ENCODE results near the gene SLC6A8.

Gene SLC6A8

DNA sequence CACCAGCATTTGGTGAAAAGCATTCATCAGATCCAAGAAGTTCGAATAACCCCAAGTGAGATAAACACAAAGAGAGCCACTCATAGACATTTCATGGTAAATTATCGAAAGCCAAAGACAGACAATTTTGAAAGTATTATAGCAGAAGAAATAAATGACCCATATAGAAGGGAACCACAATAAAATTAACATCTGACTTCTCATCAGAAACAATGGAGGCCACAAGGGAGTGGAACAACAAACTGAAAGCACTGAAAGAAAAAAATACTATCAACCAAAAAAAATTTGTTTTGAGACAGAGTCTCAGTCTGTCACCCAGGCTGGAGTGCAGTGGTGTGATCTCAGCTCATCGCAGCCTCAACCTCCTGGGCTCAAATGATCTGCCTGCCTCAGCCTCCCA lies 28.5 kb upstream of the SLC6A8 start:
- ATAC-seq (replicated peaks) (no peak), DNase-seq (no peak)
- Mint-ChIP-seq H3K9me3 (peaks cover 0 to 5% of the 10 kb centered on the region in 2 donors), H3K4me1 (no peaks in the 10 kb centered on the region), H3K27ac (no peak overlapping the region), H3K36me3 (peaks cover 0 to 1% of the 10 kb centered on the region in 2 donors), H3K27me3 (peaks cover 24 to 31% of the 10 kb centered on the region in 2 donors), H3K4me3 (no peak overlapping the region)

DNA sequence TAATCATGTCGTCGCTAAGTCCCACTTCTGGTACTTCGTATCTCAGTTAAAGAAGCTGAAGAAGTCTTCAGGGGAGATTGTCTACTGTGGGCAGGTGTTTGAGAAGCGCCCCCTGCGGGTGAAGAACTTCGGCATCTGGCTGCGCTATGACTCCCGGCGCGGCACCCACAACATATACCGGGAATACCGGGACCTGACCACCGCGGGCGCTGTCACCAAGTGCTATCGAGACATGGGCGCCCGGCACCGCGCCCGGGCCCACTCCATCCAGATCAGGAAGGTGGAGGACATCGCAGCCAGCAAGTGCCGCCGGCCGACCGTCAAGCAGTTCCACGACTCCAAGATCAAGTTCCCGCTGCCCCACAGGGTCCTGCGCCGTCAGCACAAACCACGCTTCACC lies 25.5 kb upstream of the SLC6A8 start:
- H3K36me3 Mint-ChIP-seq, result peaks cover 0 to 1% of the 10 kb centered on the region in 2 donors
- ATAC-seq (replicated peaks) (no peak), DNase-seq (no peak)
- H3K27me3 Mint-ChIP-seq, result peaks cover 34 to 37% of the 10 kb centered on the region in 2 donors
- no peaks in the 10 kb centered on the region for H3K4me1 Mint-ChIP-seq
- peak overlapping the region; percentile 67 to 76 for H3K4me3 Mint-ChIP-seq
- no peak overlapping the region for H3K27ac Mint-ChIP-seq
- H3K9me3 Mint-ChIP-seq, result peaks cover 0 to 5% of the 10 kb centered on the region in 2 donors

DNA sequence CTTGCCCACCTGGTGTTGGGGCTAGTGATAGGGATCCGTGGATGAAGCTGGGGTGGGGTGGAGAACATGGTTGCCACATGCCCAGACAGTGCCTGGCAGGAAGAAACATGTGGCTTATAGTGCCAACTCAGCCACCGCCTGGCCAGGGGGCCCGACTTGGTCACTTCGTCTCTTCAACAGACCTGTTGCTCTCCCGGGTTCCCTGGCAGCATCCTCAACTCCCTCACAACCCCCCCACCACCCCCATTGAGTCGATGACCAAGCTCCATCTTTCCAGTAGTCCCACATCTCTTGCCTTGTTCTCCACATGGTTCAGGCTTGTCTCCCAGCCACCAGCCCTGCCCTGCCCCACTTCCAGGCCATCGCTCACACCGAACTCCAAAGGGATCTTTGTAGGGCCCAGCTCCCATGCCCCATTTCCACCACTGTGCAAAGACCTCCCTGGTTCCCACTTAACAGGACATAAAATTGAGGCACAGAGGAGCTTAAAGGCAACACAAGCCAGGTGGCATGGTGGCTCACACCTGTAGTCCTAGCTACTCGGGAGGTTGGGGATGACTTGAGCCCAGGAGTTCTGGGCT lies 21.9 kb upstream of the SLC6A8 start:
- Mint-ChIP-seq H3K9me3 (no peaks in the 10 kb centered on the region), H3K4me3 (no peak overlapping the region), H3K4me1 (peaks cover 4 to 8% of the 10 kb centered on the region in 2 donors), H3K27me3 (peaks cover 32 to 40% of the 10 kb centered on the region in 2 donors), H3K27ac (no peak overlapping the region), H3K36me3 (peaks cover 0 to 1% of the 10 kb centered on the region in 2 donors)
- DNase-seq, result no peak
- ATAC-seq (replicated peaks), result no peak

DNA sequence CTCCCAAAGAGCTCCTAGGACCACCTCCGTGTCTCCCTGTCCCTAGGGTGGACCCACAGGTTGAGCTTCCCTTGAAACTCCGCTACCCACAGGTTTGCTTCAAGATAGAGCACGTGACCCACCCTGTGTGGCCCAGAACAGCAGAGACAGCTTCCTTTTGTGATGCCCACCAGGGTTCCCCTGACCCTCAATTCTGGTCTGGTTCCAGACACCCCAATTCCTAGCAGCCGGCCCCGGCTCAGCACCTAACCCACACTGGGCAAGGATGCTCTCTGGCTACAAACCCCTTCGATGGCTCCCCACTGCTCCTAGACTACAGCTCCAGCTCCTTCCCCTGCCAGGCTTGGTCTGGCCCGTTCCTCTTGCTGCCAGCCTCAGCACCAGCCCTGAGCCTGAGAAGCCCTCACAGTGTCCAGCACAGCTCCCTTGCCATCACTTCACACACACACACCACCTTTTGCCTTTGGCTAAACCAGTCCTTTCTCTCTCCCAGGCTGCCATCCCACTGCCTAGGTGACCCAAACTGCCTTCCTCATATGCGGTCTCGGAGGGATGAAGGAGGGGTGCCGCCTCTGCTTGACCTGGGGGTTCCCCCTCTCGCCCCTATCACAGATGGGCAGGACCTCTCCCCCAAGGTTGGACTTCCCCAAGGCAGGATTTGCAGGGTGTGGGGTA lies 20.3 kb upstream of the SLC6A8 start:
- DNase-seq (no peak), ATAC-seq (replicated peaks) (peak; percentile 21 to 36)
- H3K27me3 Mint-ChIP-seq, result peaks cover 30 to 39% of the 10 kb centered on the region in 2 donors
- no peaks in the 10 kb centered on the region for H3K9me3 Mint-ChIP-seq
- peak overlapping the region; percentile 80 to 87 for H3K4me3 Mint-ChIP-seq
- H3K27ac Mint-ChIP-seq, result peak overlapping the region; percentile 51
- H3K4me1 Mint-ChIP-seq, result peaks cover 4 to 8% of the 10 kb centered on the region in 2 donors
- no peaks in the 10 kb centered on the region for H3K36me3 Mint-ChIP-seq

DNA sequence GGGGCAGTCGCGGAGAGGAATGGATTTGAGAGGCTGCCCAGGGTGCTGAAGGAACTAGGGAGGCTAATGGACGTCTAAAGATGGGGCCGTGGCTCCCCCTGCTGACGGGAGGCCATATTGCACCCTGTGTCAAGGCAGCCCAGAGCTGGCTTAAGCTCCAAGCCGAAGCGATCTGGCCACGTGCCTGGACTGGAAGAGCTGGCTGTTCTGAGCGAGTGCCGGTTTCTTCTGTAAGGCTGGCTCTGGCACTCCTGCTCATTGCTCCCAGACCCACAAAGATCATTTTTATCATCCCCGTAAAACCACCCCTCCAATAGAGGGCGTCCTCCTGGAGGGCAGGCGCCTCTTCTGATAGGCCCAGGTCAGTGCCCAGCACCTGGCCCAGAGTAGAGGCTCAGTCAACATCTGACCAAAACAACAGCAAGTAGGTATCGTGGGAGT lies 19.8 kb upstream of the SLC6A8 start:
- no peaks in the 10 kb centered on the region for H3K9me3 Mint-ChIP-seq
- peak overlapping the region; percentile 80 to 87 for H3K4me3 Mint-ChIP-seq
- no peaks in the 10 kb centered on the region for H3K36me3 Mint-ChIP-seq
- DNase-seq (peak; percentile 59), ATAC-seq (replicated peaks) (peak; percentile 82 to 90)
- H3K4me1 Mint-ChIP-seq, result peaks cover 6 to 8% of the 10 kb centered on the region in 2 donors
- H3K27me3 Mint-ChIP-seq, result peaks cover 30 to 39% of the 10 kb centered on the region in 2 donors
- H3K27ac Mint-ChIP-seq, result peak overlapping the region; percentile 51

DNA sequence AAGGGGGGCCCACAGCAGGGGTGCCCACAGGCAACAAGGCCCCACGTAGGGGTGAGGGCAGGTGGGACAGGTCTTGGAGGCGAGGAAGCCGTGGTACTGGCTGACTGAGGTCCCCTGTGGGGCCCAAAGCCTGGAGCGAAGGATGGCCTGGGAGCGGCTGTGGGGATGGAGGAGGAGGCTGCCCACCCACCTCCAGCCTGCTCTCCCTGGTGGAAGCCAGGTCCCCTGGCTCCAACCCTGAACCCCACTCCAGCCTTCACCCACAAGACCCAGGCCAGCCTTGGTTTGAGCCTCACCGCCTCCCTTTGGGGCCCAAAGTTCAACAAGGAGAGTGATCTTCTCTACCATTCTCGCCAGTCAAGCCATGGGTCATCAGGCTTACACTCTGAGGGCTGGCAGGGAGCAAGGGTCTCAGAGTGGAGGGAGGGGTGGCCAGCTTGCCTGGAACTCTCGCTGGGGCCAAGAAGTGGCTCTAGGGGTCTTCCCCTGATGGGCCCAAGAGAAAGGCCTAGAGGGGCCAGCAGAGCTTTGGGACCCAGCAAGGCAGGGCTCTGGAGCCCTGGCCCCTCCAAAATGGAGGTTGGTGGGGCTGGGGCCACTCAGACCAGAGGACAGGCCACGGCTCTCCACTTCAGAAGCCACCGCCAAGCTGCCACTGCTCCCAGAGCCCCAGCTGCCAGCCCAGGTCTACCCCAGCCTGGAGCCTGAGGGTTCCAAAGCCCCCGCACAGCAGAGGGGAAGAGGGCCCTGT lies 19.1 kb upstream of the SLC6A8 start:
- H3K27me3 Mint-ChIP-seq, result peaks cover 34 to 39% of the 10 kb centered on the region in 2 donors
- no peak overlapping the region for H3K4me3 Mint-ChIP-seq
- no peak for DNase-seq
- ATAC-seq (replicated peaks), result no peak
- no peaks in the 10 kb centered on the region for H3K36me3 Mint-ChIP-seq
- no peak overlapping the region for H3K27ac Mint-ChIP-seq
- no peaks in the 10 kb centered on the region for H3K9me3 Mint-ChIP-seq
- H3K4me1 Mint-ChIP-seq, result peaks cover 8% of the 10 kb centered on the region in 2 donors

DNA sequence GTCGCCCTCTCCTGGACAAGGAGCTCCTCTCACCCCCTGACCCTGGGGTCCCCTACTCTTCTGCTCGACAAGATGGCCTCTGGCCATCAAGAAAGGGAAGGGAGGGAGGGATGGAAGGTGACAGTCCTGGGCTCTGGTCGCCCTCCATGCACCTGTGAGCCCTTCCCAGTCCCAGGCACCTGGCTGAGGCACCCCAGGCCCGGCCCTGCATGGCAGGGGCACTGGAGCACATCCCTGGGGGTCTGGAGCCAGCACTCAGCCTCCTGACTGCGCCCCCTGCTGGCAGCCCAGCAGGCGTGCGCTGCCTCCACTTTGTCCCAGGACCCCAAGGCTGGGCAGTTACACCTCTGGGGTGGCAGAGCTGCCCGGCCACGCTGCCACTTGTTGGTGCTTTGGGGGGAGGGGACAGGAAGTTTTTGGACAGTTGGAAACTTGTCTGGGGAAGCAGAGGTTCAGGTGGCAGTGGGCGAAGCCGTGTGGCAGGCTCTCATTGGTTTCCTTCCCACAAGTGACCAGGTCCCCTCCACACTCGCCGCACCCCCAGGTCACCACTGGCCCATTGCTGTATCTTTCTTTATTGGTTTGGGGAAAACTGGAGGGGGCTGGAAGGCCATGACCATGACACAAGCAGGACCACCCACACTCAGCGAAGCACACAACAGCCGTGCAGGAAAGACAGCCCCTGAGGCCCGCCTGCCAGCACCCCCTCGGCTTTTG lies 18.4 kb upstream of the SLC6A8 start:
- H3K4me1 Mint-ChIP-seq, result peaks cover 8 to 11% of the 10 kb centered on the region in 2 donors
- no peak overlapping the region for H3K27ac Mint-ChIP-seq
- peak; percentile 57 for ATAC-seq (replicated peaks)
- H3K27me3 Mint-ChIP-seq, result peaks cover 38 to 45% of the 10 kb centered on the region in 2 donors
- DNase-seq, result no peak
- H3K4me3 Mint-ChIP-seq, result no peak overlapping the region
- H3K9me3 Mint-ChIP-seq, result no peaks in the 10 kb centered on the region
- peaks cover 0 to 2% of the 10 kb centered on the region in 2 donors for H3K36me3 Mint-ChIP-seq

DNA sequence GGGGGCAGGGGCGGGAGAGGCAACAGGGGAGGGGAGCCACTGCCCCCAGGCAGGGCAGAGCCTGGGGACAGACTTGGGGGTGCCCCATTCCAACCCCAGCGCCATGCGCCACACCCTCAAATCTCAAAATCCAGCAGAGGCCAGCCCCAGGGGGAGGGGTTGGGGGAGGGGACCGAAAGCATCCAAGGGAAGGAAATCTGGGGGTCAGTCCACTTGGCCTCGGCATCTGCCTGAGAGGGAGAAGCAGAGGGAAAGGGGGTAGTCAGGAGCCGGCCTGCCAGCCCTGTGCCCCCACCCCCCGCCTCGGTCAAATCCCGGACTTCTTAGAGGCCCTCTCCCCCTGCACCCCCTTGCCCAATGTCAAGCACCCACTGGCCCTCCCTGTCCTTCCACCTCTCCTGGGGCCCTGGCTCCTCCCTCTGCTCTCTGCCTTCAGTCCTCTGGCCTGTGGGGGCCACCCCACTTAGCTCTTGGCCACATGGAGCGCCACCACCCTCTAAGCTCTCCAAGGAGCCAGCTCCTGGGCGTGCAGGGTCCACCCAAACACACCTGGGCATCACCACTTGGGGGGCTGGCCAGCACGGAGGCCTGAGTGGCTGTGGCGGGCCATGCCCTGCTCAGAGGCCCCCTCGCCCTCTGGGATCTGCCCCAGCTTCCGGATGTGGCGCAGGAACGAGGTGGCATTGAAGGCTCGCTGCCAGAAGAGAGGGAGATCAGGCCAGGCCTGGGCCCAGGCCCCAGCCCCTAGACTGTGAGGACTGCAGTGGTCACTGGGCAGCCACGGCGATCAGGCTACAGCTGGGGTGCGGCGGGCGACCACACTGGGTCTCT lies 17.6 kb upstream of the SLC6A8 start:
- Mint-ChIP-seq H3K4me3 (no peak overlapping the region), H3K4me1 (peaks cover 8 to 13% of the 10 kb centered on the region in 2 donors), H3K27me3 (peaks cover 46 to 52% of the 10 kb centered on the region in 2 donors), H3K27ac (no peak overlapping the region), H3K9me3 (no peaks in the 10 kb centered on the region), H3K36me3 (peaks cover 0 to 2% of the 10 kb centered on the region in 2 donors)
- no peak for ATAC-seq (replicated peaks)
- no peak for DNase-seq

DNA sequence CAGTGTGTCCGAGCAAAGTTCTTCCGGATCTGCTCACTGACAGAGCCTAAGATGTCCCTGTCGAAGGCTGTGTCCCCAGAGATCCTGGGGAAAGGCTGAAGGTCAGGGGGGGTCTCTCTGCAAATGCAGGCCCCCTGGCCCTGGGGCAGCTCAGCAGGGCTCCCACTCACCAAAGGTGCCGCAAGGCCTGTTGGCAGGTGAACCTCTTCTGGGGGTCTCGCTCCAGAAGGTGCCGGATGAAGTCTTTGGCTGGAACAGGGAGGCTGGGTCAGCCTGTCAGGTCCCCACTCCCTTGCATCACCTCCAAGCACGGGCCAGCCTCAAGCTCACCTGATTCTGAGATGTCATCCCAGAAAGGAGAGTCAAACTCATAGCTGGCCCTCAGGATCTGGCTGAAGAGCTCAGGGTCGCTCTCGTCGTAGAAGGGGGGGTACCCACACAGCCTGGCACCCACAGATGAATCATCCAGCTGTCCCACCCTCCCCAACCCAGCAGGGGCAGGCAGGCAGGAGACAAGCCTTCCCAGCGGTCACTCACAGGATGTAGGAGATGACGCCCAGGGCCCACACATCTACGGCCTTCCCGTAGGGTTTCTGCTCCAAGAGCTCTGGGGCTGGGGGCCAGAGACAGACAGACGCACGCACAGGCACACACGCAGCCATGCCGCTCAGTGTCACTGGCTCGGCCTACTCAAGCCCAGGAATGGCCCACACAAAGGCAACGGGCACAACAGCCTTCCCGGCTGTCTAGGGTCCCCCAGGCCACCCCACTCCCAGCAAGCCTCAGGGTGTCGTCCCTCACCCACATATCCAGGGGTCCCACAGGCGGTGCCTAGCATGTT lies 16.8 kb upstream of the SLC6A8 start:
- H3K4me1 Mint-ChIP-seq, result peaks cover 8 to 13% of the 10 kb centered on the region in 2 donors
- H3K4me3 Mint-ChIP-seq, result no peak overlapping the region
- H3K27ac Mint-ChIP-seq, result no peak overlapping the region
- no peak for ATAC-seq (replicated peaks)
- H3K36me3 Mint-ChIP-seq, result peaks cover 0 to 2% of the 10 kb centered on the region in 2 donors
- DNase-seq, result no peak
- peaks cover 44 to 51% of the 10 kb centered on the region in 2 donors for H3K27me3 Mint-ChIP-seq
- H3K9me3 Mint-ChIP-seq, result no peaks in the 10 kb centered on the region

DNA sequence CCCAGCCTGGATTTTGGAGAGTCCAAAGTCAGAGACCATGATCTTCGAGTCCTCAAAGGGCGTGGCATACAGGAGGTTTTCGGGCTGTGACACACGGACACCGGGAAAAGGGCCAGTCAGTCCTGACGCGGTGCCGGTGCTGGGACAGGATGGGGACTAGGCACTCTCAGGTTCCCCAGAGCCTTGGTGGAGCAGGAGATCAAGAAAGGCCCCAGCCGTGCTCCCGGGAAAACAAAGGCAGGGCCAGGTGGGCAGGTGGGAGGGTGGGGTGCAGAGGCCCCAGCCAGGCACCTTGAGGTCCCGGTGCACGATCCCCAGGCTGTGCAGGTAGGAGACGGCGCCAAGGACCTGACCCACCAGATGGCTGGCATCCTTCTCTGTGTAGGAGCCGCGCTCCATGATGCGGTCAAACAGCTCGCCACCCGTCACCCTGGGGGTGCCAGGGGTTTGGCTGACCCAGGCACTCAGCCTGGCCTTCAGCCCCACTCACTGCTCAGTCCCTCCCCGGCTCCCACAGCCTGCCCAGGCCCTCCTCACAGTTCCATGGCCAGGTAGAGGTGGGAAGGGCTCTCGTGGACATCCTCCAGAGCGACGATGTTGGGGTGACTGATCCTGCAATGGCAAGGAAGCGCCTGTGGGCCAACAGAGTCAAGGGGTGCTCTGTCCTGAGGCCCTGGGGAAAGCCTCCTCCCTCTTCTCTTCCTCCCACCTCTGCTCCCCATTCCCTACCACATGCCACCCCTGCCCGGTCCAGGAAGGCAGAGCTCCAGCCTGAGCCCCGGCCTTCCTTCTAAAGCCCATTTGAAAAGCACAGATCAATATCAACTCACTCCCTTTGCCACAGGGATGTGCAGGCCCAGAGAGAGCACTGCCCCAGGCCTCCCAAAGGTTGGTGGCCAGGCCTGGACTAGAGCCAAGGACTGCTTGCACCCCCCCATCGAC lies 15.9 kb upstream of the SLC6A8 start:
- H3K9me3 Mint-ChIP-seq, result no peaks in the 10 kb centered on the region
- peaks cover 8 to 13% of the 10 kb centered on the region in 2 donors for H3K4me1 Mint-ChIP-seq
- DNase-seq (no peak), ATAC-seq (replicated peaks) (no peak)
- H3K27ac Mint-ChIP-seq, result no peak overlapping the region
- H3K36me3 Mint-ChIP-seq, result peaks cover 0 to 2% of the 10 kb centered on the region in 2 donors
- H3K4me3 Mint-ChIP-seq, result no peak overlapping the region
- peaks cover 41 to 43% of the 10 kb centered on the region in 2 donors for H3K27me3 Mint-ChIP-seq

DNA sequence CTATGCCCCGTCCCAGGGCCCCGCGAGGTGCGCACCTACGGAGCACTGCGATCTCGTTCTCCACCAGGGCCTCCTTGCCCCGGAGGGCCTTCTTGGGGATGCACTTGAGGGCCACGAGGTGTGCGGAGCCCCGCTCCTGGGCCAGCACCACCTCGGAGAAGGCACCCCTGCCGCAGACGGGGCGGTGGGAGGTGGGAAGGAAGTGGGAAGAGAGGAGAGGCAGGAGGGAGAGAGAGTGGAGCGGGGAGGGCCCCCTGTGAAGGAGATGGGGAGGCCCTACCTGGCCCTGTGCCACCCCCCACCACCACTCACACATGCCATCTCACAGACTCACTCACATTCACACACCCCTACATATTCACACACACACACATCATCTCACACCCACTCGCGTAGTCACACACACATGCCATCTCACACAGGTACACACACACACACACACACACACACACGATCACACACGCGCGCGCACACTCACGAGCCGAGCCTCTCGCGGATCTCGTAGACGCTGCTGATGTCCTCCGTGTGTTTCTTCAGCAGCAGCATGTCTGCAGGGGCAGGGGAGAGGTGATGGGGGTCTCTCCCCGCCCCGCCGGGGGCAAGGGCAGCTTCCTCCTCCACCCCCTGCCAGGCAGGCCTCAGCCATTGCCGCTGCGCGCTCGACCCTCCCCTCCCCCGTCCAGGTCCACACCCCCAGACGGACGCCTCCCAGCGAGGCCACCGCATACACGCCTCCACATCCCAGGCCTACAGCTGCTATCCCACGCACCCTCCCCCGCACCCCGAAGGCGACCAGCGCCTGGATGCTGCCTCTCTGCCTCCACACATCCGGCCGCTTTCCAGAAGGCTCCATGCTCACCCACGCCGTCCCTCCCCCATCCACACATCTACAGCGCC lies 14.9 kb upstream of the SLC6A8 start:
- Mint-ChIP-seq H3K9me3 (no peaks in the 10 kb centered on the region), H3K27ac (peak overlapping the region; percentile 80), H3K4me3 (no peak overlapping the region), H3K4me1 (peaks cover 4 to 9% of the 10 kb centered on the region in 2 donors), H3K36me3 (peaks cover 0 to 2% of the 10 kb centered on the region in 2 donors), H3K27me3 (peaks cover 35 to 37% of the 10 kb centered on the region in 2 donors)
- ATAC-seq (replicated peaks) (no peak), DNase-seq (no peak)

All from stimulated activated naive B cell treated with anti-CD40 and anti-IgM and Interleukin-4, amounts not matched to agents 10 μg/mL and 1 μg/mL and 100 μg/mL, for 72 hours (primary cell).